Measurements from ENCODE around the gene CACNG6. TPM values are rescaled to one million over a fixed set of nuclear protein-coding genes. Genes with fewer than 3 reads are reported as not detected.

The CACNG6 gene
- total RNA-seq, 1 donor = 0.36 TPM

GRCh38 chr19:54026656-54027055 is 35.2 kb downstream of the CACNG6 start:
- H4K20me1 ChIP-seq (ENCODE audit: insufficient read depth, low read length) = no peaks in the 10 kb centered on the region
- H3K79me2 ChIP-seq (ENCODE audit: insufficient read depth, low read length) = no peaks in the 10 kb centered on the region
- H3K4me2 ChIP-seq (ENCODE audit: insufficient read depth, low read length) = no peak overlapping the region
- H3K4me3 ChIP-seq (ENCODE audit: insufficient read depth, low read length) = no peak overlapping the region
- H2AFZ ChIP-seq (ENCODE audit: low read length) = no peak overlapping the region
- no peak for DNase-seq (ENCODE audit: insufficient read length, low spot score, missing footprints)
- H3K27ac ChIP-seq (ENCODE audit: low read depth, low read length) = no peak overlapping the region
- H3K4me1 ChIP-seq (ENCODE audit: insufficient read depth, low read length) = peaks cover 15% of the 10 kb centered on the region
- no peaks in the 10 kb centered on the region for H3K9me3 ChIP-seq (ENCODE audit: low read depth, low read length)
- H3K36me3 ChIP-seq (ENCODE audit: insufficient read depth, low read length) = no peaks in the 10 kb centered on the region
- no peaks in the 10 kb centered on the region for H3K27me3 ChIP-seq (ENCODE audit: insufficient read depth, low read length)
- TF ChIP-seq CTCF (IDR thresholded peaks at IDR 0.05; ENCODE audit: extremely low read depth, low read depth, low read length) = no peak

- H3K79me2 ChIP-seq (ENCODE audit: insufficient read depth, low read length) = no peaks in the 10 kb centered on the region
- H3K27ac ChIP-seq (ENCODE audit: low read depth, low read length) = no peak overlapping the region
- no peak overlapping the region for H3K4me3 ChIP-seq (ENCODE audit: insufficient read depth, low read length)
- no peaks in the 10 kb centered on the region for H3K4me1 ChIP-seq (ENCODE audit: insufficient read depth, low read length)
- H3K4me2 ChIP-seq (ENCODE audit: insufficient read depth, low read length) = no peak overlapping the region
- no peak overlapping the region for H2AFZ ChIP-seq (ENCODE audit: low read length)
- no peak for DNase-seq (ENCODE audit: insufficient read length, low spot score, missing footprints)
- H3K27me3 ChIP-seq (ENCODE audit: insufficient read depth, low read length) = no peaks in the 10 kb centered on the region
- no peak for TF ChIP-seq CTCF (IDR thresholded peaks at IDR 0.05; ENCODE audit: extremely low read depth, low read depth, low read length)
- H3K9me3 ChIP-seq (ENCODE audit: low read depth, low read length) = no peaks in the 10 kb centered on the region
- H3K36me3 ChIP-seq (ENCODE audit: insufficient read depth, low read length) = no peaks in the 10 kb centered on the region
- H4K20me1 ChIP-seq (ENCODE audit: insufficient read depth, low read length) = no peaks in the 10 kb centered on the region
Measured at GRCh38 chr19:54029301-54029700, 37.9 kb downstream of the CACNG6 start.

DNA sequence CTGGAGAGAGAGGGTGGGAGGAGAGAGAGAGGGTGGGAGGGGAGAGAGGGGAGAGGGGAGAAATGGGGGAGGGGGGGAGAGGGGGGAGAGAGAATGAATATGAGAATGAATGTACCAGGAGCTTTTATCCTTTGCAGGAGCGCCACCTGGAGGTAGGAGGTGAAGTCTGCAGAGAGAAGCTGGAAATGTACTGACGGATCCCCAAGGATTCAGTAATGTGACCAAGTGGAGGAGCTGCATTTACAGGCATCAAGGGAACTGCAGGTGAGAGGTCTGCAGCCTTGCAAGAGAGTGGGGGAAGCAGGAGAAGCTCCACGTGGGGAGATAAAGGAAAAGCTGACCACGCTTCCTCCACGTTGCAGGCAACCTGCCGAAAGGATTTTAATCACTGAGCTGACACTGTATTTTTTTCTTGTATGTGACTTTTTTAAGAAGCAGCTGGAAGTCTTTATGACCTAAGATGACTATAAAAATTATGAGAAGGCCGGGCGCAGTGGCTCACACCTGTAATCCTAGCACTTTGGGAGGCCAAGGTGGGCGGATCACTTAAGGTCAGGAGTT is 38.6 kb downstream of the CACNG6 start:
- DNase-seq (ENCODE audit: insufficient read length, low spot score, missing footprints) = no peak
- TF ChIP-seq CTCF (IDR thresholded peaks at IDR 0.05; ENCODE audit: extremely low read depth, low read depth, low read length) = peak; percentile 61
- Histone ChIP-seq H3K79me2 (ENCODE audit: insufficient read depth, low read length) (no peaks in the 10 kb centered on the region), H3K4me1 (ENCODE audit: insufficient read depth, low read length) (no peaks in the 10 kb centered on the region), H3K4me2 (ENCODE audit: insufficient read depth, low read length) (peak overlapping the region; percentile 53), H3K4me3 (ENCODE audit: insufficient read depth, low read length) (no peak overlapping the region), H3K27ac (ENCODE audit: low read depth, low read length) (no peak overlapping the region), H4K20me1 (ENCODE audit: insufficient read depth, low read length) (no peaks in the 10 kb centered on the region), H3K27me3 (ENCODE audit: insufficient read depth, low read length) (no peaks in the 10 kb centered on the region), H2AFZ (ENCODE audit: low read length) (no peak overlapping the region), H3K9me3 (ENCODE audit: low read depth, low read length) (no peaks in the 10 kb centered on the region), H3K36me3 (ENCODE audit: insufficient read depth, low read length) (no peaks in the 10 kb centered on the region)

GRCh38 chr19:54030895-54031586 is 39.6 kb downstream of the CACNG6 start:
- Histone ChIP-seq H3K4me3 (ENCODE audit: insufficient read depth, low read length) (peak overlapping the region; percentile 72), H3K27me3 (ENCODE audit: insufficient read depth, low read length) (no peaks in the 10 kb centered on the region), H4K20me1 (ENCODE audit: insufficient read depth, low read length) (no peaks in the 10 kb centered on the region), H2AFZ (ENCODE audit: low read length) (peak overlapping the region; percentile 89), H3K36me3 (ENCODE audit: insufficient read depth, low read length) (no peaks in the 10 kb centered on the region), H3K79me2 (ENCODE audit: insufficient read depth, low read length) (no peaks in the 10 kb centered on the region), H3K4me1 (ENCODE audit: insufficient read depth, low read length) (peaks cover 4% of the 10 kb centered on the region), H3K27ac (ENCODE audit: low read depth, low read length) (no peak overlapping the region), H3K4me2 (ENCODE audit: insufficient read depth, low read length) (peak overlapping the region; percentile 94), H3K9me3 (ENCODE audit: low read depth, low read length) (no peaks in the 10 kb centered on the region)
- TF ChIP-seq CTCF (IDR thresholded peaks at IDR 0.05; ENCODE audit: extremely low read depth, low read depth, low read length) = peak; percentile 70
- DNase-seq (ENCODE audit: insufficient read length, low spot score, missing footprints) = no peak
